H1 (cell line): ENCODE measurements around the gene PTPRT. TPM values are rescaled to one million over a fixed set of nuclear protein-coding genes. Genes with fewer than 3 reads are reported as not detected.

ENCODE experiments used
- CTCF ChIA-PET: fragments of 300-600 bp; sonication (Branson Sonifier 250); formaldehyde crosslinking; loops from one replicate; lab custom pipeline; 2021; ENCODE audit not compliant: partially characterized antibody; lab: Charles Lee
- POLR2A ChIA-PET: fragments of 300-600 bp; sonication (Branson Sonifier 250); formaldehyde crosslinking; loops from one replicate; lab custom pipeline; 2021; ENCODE audit warnings: inconsistent platforms; ENCODE audit not compliant: partially characterized antibody; lab: Charles Lee
- DNase-seq, 2 experiments: peaks; one replicate each; pipeline versions ENCODE4 v3.0.0 to v3.0.0-alpha.2; 2010 to 2022; ENCODE audit warnings: low spot score in 2 of 2, low read depth in 1 of 2, mixed read lengths in 1 of 2
- FAIRE-seq: peaks from 2 replicates; lab custom pipeline; 2011; peaks lifted over from hg19 to GRCh38; lab: Jason Lieb, UNC
- H2AFZ ChIP-seq: 2 replicates; pipeline ENCODE4 v1.8.1; 2012; ENCODE audit warnings: low read length, inconsistent platforms
- H2AK5ac ChIP-seq: 2 replicates; pipeline ENCODE4 v1.6.1; 2013; ENCODE audit warnings: low read depth, low read length
- H2BK120ac ChIP-seq: replicated peaks from 2 replicates; pipeline ENCODE3; 2013; ENCODE audit warnings: low read depth, low read length, inconsistent platforms
- H2BK12ac ChIP-seq: 2 replicates; pipeline ENCODE4 v1.6.1; 2013; ENCODE audit warnings: low read depth, low read length
- H2BK15ac ChIP-seq: 2 replicates; pipeline ENCODE4 v1.6.1; 2013; ENCODE audit warnings: low read length
- H2BK20ac ChIP-seq: 2 replicates; pipeline ENCODE4 v1.6.1; 2013; ENCODE audit warnings: low read length
- H2BK5ac ChIP-seq: 2 replicates; pipeline ENCODE4 v1.6.1; 2013; ENCODE audit warnings: low read depth, low read length
- H3K14ac ChIP-seq: 2 replicates; pipeline ENCODE4 v1.6.1; 2013; ENCODE audit warnings: inconsistent platforms; ENCODE audit not compliant: insufficient read length
- H3K18ac ChIP-seq: 2 replicates; pipeline ENCODE4 v1.6.1; 2013; ENCODE audit warnings: low read length; ENCODE audit errors: extremely low read depth
- H3K23ac ChIP-seq: 2 replicates; pipeline ENCODE4 v1.6.1; 2013; ENCODE audit warnings: inconsistent platforms; ENCODE audit not compliant: insufficient read length
- H3K23me2 ChIP-seq: 2 replicates; pipeline ENCODE4 v1.6.1; 2013; ENCODE audit warnings: low read depth, low read length
- H3K27ac ChIP-seq: 2 replicates; pipeline ENCODE4 v1.6.1; 2011; ENCODE audit warnings: low read depth, low read length, inconsistent platforms
- H3K27me3 ChIP-seq, 4 experiments: replicated peaks in 1 of 4; 1 replicate in 1 of 4; 2 replicates in 3 of 4; pipeline versions ENCODE4 v1.6.1 to v1.8.1; 2011 to 2013; ENCODE audit warnings: low read length in 3 of 4, mild to moderate bottlenecking in 3 of 4, inconsistent platforms in 2 of 4, mixed read lengths in 2 of 4, moderate library complexity in 1 of 4; ENCODE audit not compliant: control insufficient read depth in 3 of 4, insufficient read depth in 3 of 4; ENCODE audit errors: extremely low read depth in 1 of 4
- H3K36me3 ChIP-seq, 4 experiments: 2 replicates each; pipeline versions ENCODE4 v1.6.1 to v1.8.1; 2011 to 2013; ENCODE audit warnings: mild to moderate bottlenecking in 4 of 4, low read length in 3 of 4, moderate library complexity in 2 of 4, control low read depth in 1 of 4, inconsistent platforms in 1 of 4; ENCODE audit not compliant: insufficient read depth in 4 of 4, control insufficient read depth in 2 of 4
- H3K4ac ChIP-seq: replicated peaks from 2 replicates; pipeline ENCODE3; 2013; ENCODE audit warnings: low read length, low read depth, mixed read lengths, inconsistent platforms; ENCODE audit not compliant: insufficient read length
- H3K4me1 ChIP-seq, 4 experiments: replicated peaks in 1 of 4; 1 replicate in 1 of 4; 2 replicates in 3 of 4; pipeline versions ENCODE4 v1.6.1 to v1.8.1; 2011 to 2013; ENCODE audit warnings: low read length in 3 of 4, inconsistent platforms in 2 of 4, mixed read lengths in 1 of 4; ENCODE audit not compliant: insufficient read depth in 4 of 4, control insufficient read depth in 3 of 4
- H3K4me2 ChIP-seq, 2 experiments: 2 replicates each; pipeline versions ENCODE4 v1.6.1 to v1.8.1; 2011 to 2013; ENCODE audit warnings: low read depth in 2 of 2, low read length in 2 of 2, control low read depth in 1 of 2, inconsistent platforms in 1 of 2, mild to moderate bottlenecking in 1 of 2; ENCODE audit not compliant: insufficient read depth in 1 of 2
- H3K4me3 ChIP-seq, 4 experiments: fragments of 200-600, 300-600 bp in 1 of 4; sonication (generic), shearing (Covaris generic), sonication (Bioruptor Twin) in 1 of 4; 2 replicates each; pipeline versions ENCODE4 v1.5.1 to v1.8.1; 2011 to 2016; ENCODE audit warnings: low read length in 4 of 4, low read depth in 3 of 4, control low read depth in 2 of 4, inconsistent platforms in 2 of 4, mild to moderate bottlenecking in 2 of 4, mixed read lengths in 1 of 4, moderate library complexity in 1 of 4; ENCODE audit not compliant: insufficient read depth in 2 of 4; ENCODE audit errors: extremely low read depth in 1 of 4
- H3K56ac ChIP-seq: replicated peaks from 2 replicates; pipeline ENCODE3; 2013; ENCODE audit warnings: low read depth, mild to moderate bottlenecking, mixed read lengths, low read length, inconsistent platforms; ENCODE audit not compliant: insufficient read length
- H3K79me1 ChIP-seq: 2 replicates; pipeline ENCODE4 v1.6.1; 2013; ENCODE audit warnings: low read depth, low read length, control low read depth
- H3K79me2 ChIP-seq, 2 experiments: 2 replicates each; pipeline versions ENCODE4 v1.6.1 to v1.8.1; 2012 to 2013; ENCODE audit warnings: low read length in 2 of 2, mild to moderate bottlenecking in 2 of 2, inconsistent platforms in 1 of 2; ENCODE audit not compliant: insufficient read depth in 2 of 2, control insufficient read depth in 1 of 2
- H3K9ac ChIP-seq, 4 experiments: replicated peaks in 1 of 4; 1 replicate in 1 of 4; 2 replicates in 3 of 4; pipeline versions ENCODE4 v1.6.1 to v1.8.1; 2011 to 2013; ENCODE audit warnings: low read depth in 3 of 4, low read length in 3 of 4, control low read depth in 2 of 4, mild to moderate bottlenecking in 2 of 4, moderate library complexity in 2 of 4, inconsistent platforms in 1 of 4; ENCODE audit errors: extremely low read depth in 1 of 4
- H3K9me3 ChIP-seq, 2 experiments: 2 replicates each; pipeline versions ENCODE4 v1.6.1 to v1.8.1; 2012 to 2013; ENCODE audit warnings: mild to moderate bottlenecking in 2 of 2, moderate library complexity in 2 of 2, control low read depth in 1 of 2, inconsistent platforms in 1 of 2, low read depth in 1 of 2, low read length in 1 of 2, mixed read lengths in 1 of 2; ENCODE audit not compliant: insufficient read depth in 2 of 2
- H4K20me1 ChIP-seq, 2 experiments: replicated peaks in 1 of 2; 2 replicates each; pipeline versions ENCODE3 to v1.8.1; 2011 to 2013; ENCODE audit warnings: inconsistent platforms in 2 of 2, low read length in 2 of 2, mild to moderate bottlenecking in 1 of 2; ENCODE audit not compliant: insufficient read depth in 2 of 2, control insufficient read depth in 1 of 2
- H4K5ac ChIP-seq: 2 replicates; pipeline ENCODE4 v1.6.1; 2013; ENCODE audit warnings: low read length, low read depth, mixed read lengths, inconsistent platforms; ENCODE audit not compliant: insufficient read length
- H4K8ac ChIP-seq: 2 replicates; pipeline ENCODE4 v1.8.0; 2013; ENCODE audit warnings: mild to moderate bottlenecking, moderate library complexity, low read length, inconsistent platforms; ENCODE audit not compliant: insufficient read depth; ENCODE audit errors: extremely low read depth
- H4K91ac ChIP-seq: replicated peaks from 2 replicates; pipeline ENCODE3; 2013; ENCODE audit warnings: low read length, mixed read lengths, inconsistent platforms; ENCODE audit not compliant: insufficient read length
- CHD2 ChIP-seq: IDR thresholded peaks from 2 replicates; pipeline ENCODE4 v1.6.1; 2012; ENCODE audit warnings: low read length, improper control_type of control experiment
- EZH2 ChIP-seq: fragments of 200-600 bp; sonication (generic); IDR thresholded peaks from 2 replicates; pipeline ENCODE4 v1.7.1; 2012; ENCODE audit warnings: low read depth, mild to moderate bottlenecking, moderate library complexity, low read length, inconsistent platforms; ENCODE audit not compliant: severe bottlenecking
- GABPA ChIP-seq: IDR thresholded peaks from 2 replicates; pipeline ENCODE4 v1.6.1; 2011; ENCODE audit warnings: mild to moderate bottlenecking, low read length, moderate library complexity, borderline replicate concordance; ENCODE audit not compliant: insufficient read depth
- JUND ChIP-seq: IDR thresholded peaks from 2 replicates; pipeline ENCODE4 v1.6.1; 2011; ENCODE audit warnings: mild to moderate bottlenecking, improper control_type of control experiment, low read length
- KDM4A ChIP-seq: IDR thresholded peaks from one replicate; pipeline ENCODE4 v1.7.1; 2012; ENCODE audit warnings: low read depth, mild to moderate bottlenecking, moderate library complexity, low read length, inconsistent platforms; ENCODE audit not compliant: severe bottlenecking
- NRF1 ChIP-seq: IDR thresholded peaks from 2 replicates; pipeline ENCODE4 v1.6.1; 2011; ENCODE audit warnings: mild to moderate bottlenecking, low read depth, low read length, improper control_type of control experiment
- POLR2A ChIP-seq, 2 experiments: IDR thresholded peaks; 1 replicate in 1 of 2; 2 replicates in 1 of 2; pipeline ENCODE4 v1.6.1; 2011; ENCODE audit warnings: low read depth in 2 of 2, low read length in 2 of 2, mild to moderate bottlenecking in 2 of 2; ENCODE audit errors: control extremely low read depth in 1 of 2
- RBBP5 ChIP-seq: IDR thresholded peaks from 2 replicates; pipeline ENCODE4 v1.7.1; 2012; ENCODE audit warnings: low read depth, mild to moderate bottlenecking, inconsistent platforms, low read length, moderate library complexity, borderline replicate concordance
- SAP30 ChIP-seq: fragments of 300-600 bp; sonication (generic); IDR thresholded peaks from 2 replicates; pipeline ENCODE4 v1.7.1; 2012; ENCODE audit warnings: low read length, moderate library complexity, mild to moderate bottlenecking, inconsistent platforms; ENCODE audit not compliant: insufficient read depth, insufficient replicate concordance
- SIX5 ChIP-seq: IDR thresholded peaks from 2 replicates; pipeline ENCODE4 v1.6.1; 2011; ENCODE audit warnings: mild to moderate bottlenecking, low read depth, low read length
- TBP ChIP-seq: IDR thresholded peaks from 2 replicates; pipeline ENCODE4 v1.6.1; 2011; ENCODE audit warnings: low read depth, low read length, improper control_type of control experiment
- TCF12 ChIP-seq: IDR thresholded peaks from 2 replicates; pipeline ENCODE4 v1.6.1; 2011; ENCODE audit warnings: low read depth, mild to moderate bottlenecking, low read length
- TEAD4 ChIP-seq: IDR thresholded peaks from 2 replicates; pipeline ENCODE4 v1.6.1; 2012; ENCODE audit warnings: low read depth, low read length, inconsistent platforms, mixed read lengths
- USF2 ChIP-seq: IDR thresholded peaks from 2 replicates; pipeline ENCODE4 v1.6.1; 2011; ENCODE audit warnings: low read length, improper control_type of control experiment
- WGBS, 2 experiments: shearing (Covaris generic) in 1 of 2; methylation state at CpG; one replicate each; pipeline versions ENCODE4 v1.1.6 to v1.1.7; 2013 to 2015; ENCODE audit warnings: low lambda C conversion rate in 2 of 2, mixed read lengths in 2 of 2, inconsistent platforms in 1 of 2, low coverage in 1 of 2, missing lambda C conversion rate in 1 of 2; ENCODE audit not compliant: insufficient replicate concordance in 2 of 2, insufficient coverage in 1 of 2, insufficient read length in 1 of 2; ENCODE audit errors: extremely low coverage in 1 of 2, missing lambda C conversion rate in 1 of 2; 5-methylcytosine and 5-hydroxymethylcytosine counted together
- polyA plus RNA-seq, 7 experiments: library from polyadenylated mRNA; depleted of rRNA in 3 of 7; stranded (reverse) in 5 of 7; unstranded in 2 of 7; fragments of >200 nt in 5 of 7; fragments of 200-250 nt in 2 of 7; gene quantifications; 1 replicate in 5 of 7; 2 replicates in 1 of 7; 4 replicates in 1 of 7; pipeline versions ENCODE4 v1.2.1 to v1.2.3, GENCODE V29; 2011 to 2013; ENCODE audit warnings: missing spikeins in 2 of 7, mixed read lengths in 2 of 7
- total RNA-seq: library from RNA; stranded (reverse); fragmentation: NEBNext Ultra II Directional; extraction: Animal tissue kit (Norgen Biotek cat#: 25700); gene quantifications from 2 replicates; pipeline ENCODE4 v1.2.1, GENCODE V29; 2021

The PTPRT gene
- total and polyA plus RNA-seq, 2 of the 8 experiments (the other 6 are each of a cell fraction or from before 2014, with no cell fraction given), result 0.33 to 1.8 TPM

- no peaks in the 10 kb centered on the region for H3K79me2 ChIP-seq
- H4K91ac ChIP-seq, result no peak overlapping the region
- H4K5ac ChIP-seq, result no peak overlapping the region
- no peak overlapping the region for H3K56ac ChIP-seq
- H2BK12ac ChIP-seq, result no peak overlapping the region
- H4K8ac ChIP-seq, result no peak overlapping the region
- POLR2A ChIA-PET, result no interaction called here
- CTCF ChIA-PET, result interaction anchor here (1.2 to 1.3 kb wide), 2 partner anchors 12 to 152 kb away, joined by 3 to 4 read pairs; no protein-coding TSS in a partner anchor
- no peak overlapping the region for H3K23ac ChIP-seq
- H3K4me1 ChIP-seq, result no peaks in the 10 kb centered on the region
- no peak overlapping the region for H3K4ac ChIP-seq
- no peak overlapping the region for H3K4me2 ChIP-seq
- no peak overlapping the region for H2BK15ac ChIP-seq
- H2AK5ac ChIP-seq, result no peak overlapping the region
- H3K36me3 ChIP-seq, result no peaks in the 10 kb centered on the region
- 92% methylated on average over 4 of the region's 4 CpGs; no CpG with 5 or more reads in 1 of the 2 experiments for WGBS, 2 experiments
- no peak overlapping the region for H3K4me3 ChIP-seq
- no peaks in the 10 kb centered on the region for H3K23me2 ChIP-seq
- DNase-seq (no peak), FAIRE-seq (no peak)
- H2BK20ac ChIP-seq, result no peak overlapping the region
- no peaks in the 10 kb centered on the region for H3K79me1 ChIP-seq
- H3K9me3 ChIP-seq, result no peaks in the 10 kb centered on the region
- no peak overlapping the region for H2BK5ac ChIP-seq
- no peak overlapping the region for H3K14ac ChIP-seq
- no peak overlapping the region for H3K18ac ChIP-seq
- H2AFZ ChIP-seq, result no peak overlapping the region
- H2BK120ac ChIP-seq, result no peak overlapping the region
- H3K27me3 ChIP-seq, result no peaks in the 10 kb centered on the region; a peak in 1 of 7 replicates
- H4K20me1 ChIP-seq, result no peaks in the 10 kb centered on the region
- no peak overlapping the region for H3K9ac ChIP-seq
- H3K27ac ChIP-seq, result no peak overlapping the region
- TF ChIP-seq RBBP5, result no peak
- no peak for TF ChIP-seq SAP30
- TF ChIP-seq TBP, result no peak
- TF ChIP-seq TCF12, result no peak
- TF ChIP-seq CHD2, result no peak
- no peak for TF ChIP-seq EZH2
- no peak for TF ChIP-seq KDM4A
- no peak for TF ChIP-seq POLR2A (IDR thresholded peaks at IDR 0.05; ENCODE audit: control extremely low read depth in 1 of 2, low read depth in 2 of 2, low read length in 2 of 2)
- TF ChIP-seq USF2, result no peak
- no peak for TF ChIP-seq NRF1
- TF ChIP-seq GABPA, result no peak
- no peak for TF ChIP-seq SIX5
- TF ChIP-seq TEAD4, result no peak
- TF ChIP-seq JUND, result no peak
These were observed 447.8 kb downstream of the PTPRT start for GRCh38 chr20:42741906-42742305.
